CD14-positive monocyte (primary cell): Measurements from ENCODE around the gene OSBP2. TPM values are rescaled to one million over a fixed set of nuclear protein-coding genes. Genes with fewer than 3 reads are reported as not detected.

Experiments
- DNase-seq, 3 donors: peaks; one replicate each; pipeline ENCODE4 v3.0.0-alpha.2; 2011 to 2022
- H2AFZ ChIP-seq: 2 replicates; pipeline ENCODE4 v1.6.0; 2012; ENCODE audit warnings: mild to moderate bottlenecking, low read depth, low read length, inconsistent platforms; ENCODE audit not compliant: insufficient read depth, poor library complexity, severe bottlenecking
- H3K27ac ChIP-seq, 2 donors: 1 replicate in 1 of 2; 2 replicates in 1 of 2; pipeline ENCODE4 v1.5.1; 2012 to 2013; ENCODE audit warnings: low read length in 2 of 2, control low read depth in 1 of 2, inconsistent platforms in 1 of 2, low read depth in 1 of 2, mild to moderate bottlenecking in 1 of 2
- H3K27me3 ChIP-seq, 2 donors: one replicate each; pipeline versions ENCODE4 v1.6.0 to v1.6.1; 2011 to 2013; ENCODE audit warnings: low read length in 2 of 2; ENCODE audit not compliant: control insufficient read depth in 2 of 2, insufficient read depth in 2 of 2
- H3K36me3 ChIP-seq, 2 donors: replicated peaks in 1 of 2; 1 replicate in 1 of 2; 2 replicates in 1 of 2; pipeline versions ENCODE4 v1.5.1 to v1.6.1; 2012 to 2013; ENCODE audit warnings: low read length in 2 of 2, control low read depth in 1 of 2, inconsistent platforms in 1 of 2, mild to moderate bottlenecking in 1 of 2; ENCODE audit not compliant: insufficient read depth in 2 of 2, control insufficient read depth in 1 of 2
- H3K4me1 ChIP-seq, 2 donors: 1 replicate in 1 of 2; 2 replicates in 1 of 2; pipeline versions ENCODE4 v1.5.1 to v1.6.1; 2012 to 2013; ENCODE audit warnings: low read length in 2 of 2, control low read depth in 1 of 2, inconsistent platforms in 1 of 2, mild to moderate bottlenecking in 1 of 2, moderate library complexity in 1 of 2; ENCODE audit not compliant: insufficient read depth in 2 of 2, control insufficient read depth in 1 of 2
- H3K4me2 ChIP-seq: replicated peaks from 2 replicates; pipeline ENCODE3; 2012; ENCODE audit warnings: low read length, moderate library complexity, mild to moderate bottlenecking; ENCODE audit not compliant: poor library complexity, severe bottlenecking; ENCODE audit errors: extremely low read depth
- H3K4me3 ChIP-seq, 3 experiments: fragments of 200-600 bp in 1 of 3; sonication (generic) in 1 of 3; replicated peaks in 1 of 3; 1 replicate in 2 of 3; 2 replicates in 1 of 3; pipeline ENCODE4 v1.5.1; 2011 to 2013; ENCODE audit warnings: low read length in 3 of 3, mild to moderate bottlenecking in 3 of 3, control low read depth in 2 of 3, low read depth in 2 of 3, inconsistent platforms in 1 of 3, moderate library complexity in 1 of 3
- H3K79me2 ChIP-seq: 2 replicates; pipeline ENCODE4 v1.6.0; 2012; ENCODE audit warnings: mild to moderate bottlenecking, control low read depth, inconsistent platforms, low read length, moderate library complexity; ENCODE audit not compliant: insufficient read depth
- H3K9ac ChIP-seq: 2 replicates; pipeline ENCODE4 v1.6.0; 2017; ENCODE audit warnings: low read length, mild to moderate bottlenecking; ENCODE audit not compliant: insufficient read depth, poor library complexity, severe bottlenecking
- H3K9me3 ChIP-seq, 2 donors: replicated peaks in 1 of 2; 1 replicate in 1 of 2; 2 replicates in 1 of 2; pipeline versions ENCODE4 v1.5.1 to v1.6.1; 2012 to 2013; ENCODE audit warnings: low read length in 2 of 2, control low read depth in 1 of 2; ENCODE audit not compliant: control insufficient read depth in 1 of 2, insufficient read depth in 1 of 2
- H4K20me1 ChIP-seq: 2 replicates; pipeline ENCODE4 v1.6.0; 2012; ENCODE audit warnings: mild to moderate bottlenecking, low read length, control low read depth, moderate library complexity; ENCODE audit not compliant: insufficient read depth
- H3K27ac Mint-ChIP-seq, 7 donors: one replicate each; pipeline ENCODE4 v1.8.0; 2020; ENCODE audit warnings: mild to moderate bottlenecking in 7 of 7, mixed read lengths in 7 of 7, moderate library complexity in 6 of 7, inconsistent platforms in 2 of 7
- H3K27me3 Mint-ChIP-seq, 3 donors: one replicate each; pipeline ENCODE4 v1.8.0; 2021 to 2022; ENCODE audit warnings: low read depth in 3 of 3, mild to moderate bottlenecking in 3 of 3, mixed read lengths in 3 of 3, moderate library complexity in 3 of 3, inconsistent platforms in 1 of 3
- H3K36me3 Mint-ChIP-seq, 2 donors: one replicate each; pipeline ENCODE4 v1.8.0; 2020; ENCODE audit warnings: mixed read lengths in 2 of 2, inconsistent platforms in 1 of 2, mild to moderate bottlenecking in 1 of 2
- H3K4me1 Mint-ChIP-seq: one replicate; pipeline ENCODE4 v1.8.0; 2020; ENCODE audit warnings: mild to moderate bottlenecking, mixed read lengths
- H3K4me3 Mint-ChIP-seq, 2 donors: one replicate each; pipeline ENCODE4 v1.8.0; 2020; ENCODE audit warnings: mild to moderate bottlenecking in 2 of 2, mixed read lengths in 2 of 2, moderate library complexity in 1 of 2
- H3K9me3 Mint-ChIP-seq, 7 donors: one replicate each; pipeline ENCODE4 v1.8.0; 2020 to 2022; ENCODE audit warnings: mixed read lengths in 7 of 7, mild to moderate bottlenecking in 6 of 7, moderate library complexity in 6 of 7, inconsistent platforms in 2 of 7
- CTCF ChIP-seq: fragments of 200-600 bp; IDR thresholded peaks from one replicate; pipeline ENCODE4 v1.8.0; 2022; ENCODE audit warnings: antibody characterized with exemption, mild to moderate bottlenecking
- WGBS: methylation state at CpG from one replicate; pipeline ENCODE4 v1.1.5; 2013; ENCODE audit warnings: missing lambda C conversion rate; ENCODE audit not compliant: insufficient coverage; 5-methylcytosine and 5-hydroxymethylcytosine counted together
- intact Hi-C, 2 donors: fragments of 100-400 bp; cut with micrococcal nuclease; formaldehyde crosslinking; loops; one replicate each; pipeline versions ENCODE4 v1.15.0 to v1.15.1; 2023
- polyA plus RNA-seq, 3 donors: library from polyadenylated mRNA; depleted of rRNA in 1 of 3; unstranded in 2 of 3; stranded (reverse) in 1 of 3; fragments of 300-500 nt in 2 of 3; fragments of >200 nt in 1 of 3; fragmentation: Illumina TruSeq in 2 of 3; gene quantifications; 1 replicate in 2 of 3; 2 replicates in 1 of 3; pipeline ENCODE4 v1.2.3, GENCODE V29; 2012 to 2021

Gene OSBP2
- polyA plus RNA-seq, 3 donors: 0.21 to 0.54 TPM; not detected in 1

GRCh38 chr22:30873086-30873650 lies 178.5 kb downstream of the OSBP2 start:
- H3K27me3 Mint-ChIP-seq: peaks cover 0 to 5% (median 4%) of the 10 kb centered on the region in 3 donors
- no peak for TF ChIP-seq CTCF
- Histone ChIP-seq H3K36me3 (no peaks in the 10 kb centered on the region), H3K27ac (no peak overlapping the region), H3K4me3 (no peak overlapping the region), H3K9ac (no peak overlapping the region), H3K4me1 (no peaks in the 10 kb centered on the region), H3K27me3 (no peaks in the 10 kb centered on the region), H4K20me1 (no peaks in the 10 kb centered on the region), H2AFZ (no peak overlapping the region), H3K79me2 (no peaks in the 10 kb centered on the region), H3K9me3 (no peaks in the 10 kb centered on the region), H3K4me2 (no peak overlapping the region)
- no peaks in the 10 kb centered on the region for H3K9me3 Mint-ChIP-seq
- no peaks in the 10 kb centered on the region for H3K36me3 Mint-ChIP-seq
- WGBS: 97% methylated on average over 6 of the region's 9 CpGs
- no peak overlapping the region for H3K4me3 Mint-ChIP-seq
- no peak for DNase-seq
- peak overlapping the region in 1 of 7 donors; percentile 46 for H3K27ac Mint-ChIP-seq
- intact Hi-C loops: no loop called here
- no peaks in the 10 kb centered on the region for H3K4me1 Mint-ChIP-seq

- TF ChIP-seq CTCF: no peak
- no peaks in the 10 kb centered on the region for H3K9me3 Mint-ChIP-seq
- H3K27me3 Mint-ChIP-seq: peaks cover 0 to 5% (median 3%) of the 10 kb centered on the region in 3 donors
- H3K9me3 ChIP-seq: no peaks in the 10 kb centered on the region
- H3K79me2 ChIP-seq: no peaks in the 10 kb centered on the region
- H4K20me1 ChIP-seq: no peaks in the 10 kb centered on the region
- DNase-seq: no peak
- 86% methylated on average over 4 of the region's 7 CpGs for WGBS
- H3K27me3 ChIP-seq: no peaks in the 10 kb centered on the region
- no peaks in the 10 kb centered on the region for H3K36me3 ChIP-seq
- H3K4me1 Mint-ChIP-seq: no peaks in the 10 kb centered on the region
- H3K27ac ChIP-seq: no peak overlapping the region
- H3K4me1 ChIP-seq: no peaks in the 10 kb centered on the region
- no peaks in the 10 kb centered on the region for H3K36me3 Mint-ChIP-seq
- H3K4me3 ChIP-seq: no peak overlapping the region
- no peak overlapping the region for H3K4me2 ChIP-seq
- no peak overlapping the region for H3K4me3 Mint-ChIP-seq
- intact Hi-C loops: no loop called here
- H3K27ac Mint-ChIP-seq: peak overlapping the region in 1 of 7 donors; percentile 46
- H3K9ac ChIP-seq: no peak overlapping the region
- H2AFZ ChIP-seq: no peak overlapping the region
These were observed 179.0 kb downstream of the OSBP2 start for GRCh38 chr22:30873661-30874060.
